Neural progenitor cell (in vitro differentiated cells): ENCODE measurements around the gene TMEM240. TPM values are rescaled to one million over a fixed set of nuclear protein-coding genes. Genes with fewer than 3 reads are reported as not detected.

Source experiments
- DNase-seq: peaks from one replicate; pipeline ENCODE4 v3.0.0-alpha.2; 2016; ENCODE audit warnings: low spot score
- H2AFZ ChIP-seq: fragments of 200-600 bp; sonication (generic); replicated peaks from 2 replicates; pipeline ENCODE4 v1.6.1; 2016; ENCODE audit warnings: antibody characterized with exemption
- H3F3A ChIP-seq: fragments of 200-600 bp; sonication (generic); 2 replicates; pipeline ENCODE4 v1.6.1; 2016; ENCODE audit warnings: antibody characterized with exemption, low read depth
- H3K27ac ChIP-seq: fragments of 200-600 bp; sonication (generic); 2 replicates; pipeline ENCODE4 v1.5.1; 2016; ENCODE audit warnings: mild to moderate bottlenecking
- H3K27me3 ChIP-seq: fragments of 200-600 bp; sonication (generic); 2 replicates; pipeline ENCODE4 v1.6.1; 2016; ENCODE audit warnings: mild to moderate bottlenecking, moderate library complexity
- H3K36me3 ChIP-seq: fragments of 200-600 bp; sonication (generic); 2 replicates; pipeline ENCODE4 v1.5.1; 2016
- H3K4me1 ChIP-seq: fragments of 200-600 bp; sonication (generic); 2 replicates; pipeline ENCODE4 v1.6.1; 2016; ENCODE audit warnings: mixed run types
- H3K4me2 ChIP-seq: fragments of 200-600 bp; sonication (generic); 2 replicates; pipeline ENCODE4 v1.6.1; 2016
- H3K4me3 ChIP-seq: fragments of 200-600 bp; sonication (generic); 2 replicates; pipeline ENCODE4 v1.5.1; 2016
- H3K79me2 ChIP-seq: fragments of 200-600 bp; sonication (generic); 2 replicates; pipeline ENCODE4 v1.6.1; 2016; ENCODE audit warnings: low read depth
- H3K9ac ChIP-seq: fragments of 200-600 bp; sonication (generic); 2 replicates; pipeline ENCODE4 v1.6.1; 2016
- H3K9me3 ChIP-seq: fragments of 200-600 bp; sonication (generic); 2 replicates; pipeline ENCODE4 v1.5.1; 2016; ENCODE audit warnings: low read depth
- H4K20me1 ChIP-seq: fragments of 200-600 bp; sonication (generic); 2 replicates; pipeline ENCODE4 v1.6.1; 2016; ENCODE audit warnings: low read depth
- H3K27ac Mint-ChIP-seq: 3 replicates; pipeline ENCODE4 v1.8.0; 2021; ENCODE audit warnings: mixed read lengths
- H3K27me3 Mint-ChIP-seq: 2 replicates; pipeline ENCODE4 v1.8.0; 2022; ENCODE audit warnings: low read depth, mild to moderate bottlenecking, inconsistent platforms, moderate library complexity, mixed read lengths; ENCODE audit not compliant: insufficient read depth
- H3K36me3 Mint-ChIP-seq: 3 replicates; pipeline ENCODE4 v1.8.0; 2021; ENCODE audit warnings: mixed read lengths
- H3K4me1 Mint-ChIP-seq: 3 replicates; pipeline ENCODE4 v1.8.0; 2021; ENCODE audit warnings: mixed read lengths
- H3K4me3 Mint-ChIP-seq: 3 replicates; pipeline ENCODE4 v1.8.0; 2021; ENCODE audit warnings: mild to moderate bottlenecking, moderate library complexity, mixed read lengths
- H3K9me3 Mint-ChIP-seq: 3 replicates; pipeline ENCODE4 v1.8.0; 2020; ENCODE audit warnings: mixed read lengths
- CTCF ChIP-seq: fragments of 200-600 bp; sonication (generic); IDR thresholded peaks from 2 replicates; pipeline ENCODE4 v1.5.1; 2017; ENCODE audit warnings: antibody characterized with exemption, mild to moderate bottlenecking
- EZH2 ChIP-seq: fragments of 200-600 bp; sonication (generic); IDR thresholded peaks from 2 replicates; pipeline ENCODE4 v1.6.1; 2017; ENCODE audit warnings: antibody characterized with exemption, mild to moderate bottlenecking, moderate library complexity
- EZH2phosphoT487 ChIP-seq: fragments of 200-600 bp; sonication (generic); IDR thresholded peaks from 2 replicates; pipeline ENCODE4 v1.6.1; 2017; ENCODE audit warnings: antibody characterized with exemption
- total RNA-seq: library from RNA; depleted of rRNA; stranded (reverse); fragments of >200 nt; gene quantifications from 2 replicates; pipeline ENCODE4 v1.2.3, GENCODE V29; 2015; ENCODE audit warnings: low replicate concordance

The TMEM240 gene
- total RNA-seq, 1 donor from 2014 or later = 8.0 TPM

GRCh38 chr1:1538989-1539309 lies 1.5 kb downstream of the TMEM240 start:
- Histone ChIP-seq H3K4me3 (peak overlapping the region; percentile 59), H3F3A (peaks cover 25% of the 10 kb centered on the region), H3K27ac (no peak overlapping the region), H4K20me1 (peaks cover 38% of the 10 kb centered on the region), H2AFZ (no peak overlapping the region), H3K9ac (no peak overlapping the region), H3K36me3 (no peaks in the 10 kb centered on the region), H3K4me2 (peak overlapping the region; percentile 94), H3K9me3 (no peaks in the 10 kb centered on the region), H3K4me1 (peaks cover 5% of the 10 kb centered on the region), H3K27me3 (no peaks in the 10 kb centered on the region), H3K79me2 (peaks cover 5% of the 10 kb centered on the region)
- Mint-ChIP-seq H3K4me3 (peak overlapping the region; percentile 86), H3K27ac (no peak overlapping the region), H3K9me3 (no peaks in the 10 kb centered on the region), H3K27me3 (peaks cover 2% of the 10 kb centered on the region), H3K4me1 (peaks cover 11% of the 10 kb centered on the region), H3K36me3 (peaks cover 11% of the 10 kb centered on the region)
- DNase-seq = no peak
- TF ChIP-seq EZH2phosphoT487 (no peak), CTCF (no peak), EZH2 (no peak)

GRCh38 chr1:1538334-1538733 lies 2.1 kb downstream of the TMEM240 start:
- peaks cover 11% of the 10 kb centered on the region for H3K4me1 Mint-ChIP-seq
- no peak for DNase-seq
- H3K27me3 Mint-ChIP-seq = peaks cover 2% of the 10 kb centered on the region
- Histone ChIP-seq H4K20me1 (peaks cover 38% of the 10 kb centered on the region), H3K27me3 (no peaks in the 10 kb centered on the region), H3K27ac (no peak overlapping the region), H3K4me2 (no peak overlapping the region), H3F3A (peaks cover 25% of the 10 kb centered on the region), H2AFZ (no peak overlapping the region), H3K4me1 (peaks cover 5% of the 10 kb centered on the region), H3K9me3 (no peaks in the 10 kb centered on the region), H3K4me3 (no peak overlapping the region), H3K79me2 (peaks cover 5% of the 10 kb centered on the region), H3K36me3 (no peaks in the 10 kb centered on the region), H3K9ac (no peak overlapping the region)
- peaks cover 11% of the 10 kb centered on the region for H3K36me3 Mint-ChIP-seq
- H3K9me3 Mint-ChIP-seq = no peaks in the 10 kb centered on the region
- H3K27ac Mint-ChIP-seq = no peak overlapping the region
- H3K4me3 Mint-ChIP-seq = peak overlapping the region; percentile 79
- no peak for TF ChIP-seq EZH2phosphoT487
- TF ChIP-seq CTCF = no peak
- no peak for TF ChIP-seq EZH2

GRCh38 chr1:1537626-1538250 lies 2.7 kb downstream of the TMEM240 start:
- Mint-ChIP-seq H3K4me3 (peak overlapping the region; percentile 59), H3K4me1 (peaks cover 11% of the 10 kb centered on the region), H3K27me3 (peaks cover 2% of the 10 kb centered on the region), H3K9me3 (no peaks in the 10 kb centered on the region), H3K27ac (no peak overlapping the region), H3K36me3 (peaks cover 11% of the 10 kb centered on the region)
- H3K27me3 ChIP-seq = no peaks in the 10 kb centered on the region
- H3K27ac ChIP-seq = no peak overlapping the region
- H3K4me1 ChIP-seq = peaks cover 5% of the 10 kb centered on the region
- H3F3A ChIP-seq = peaks cover 25% of the 10 kb centered on the region
- no peaks in the 10 kb centered on the region for H3K9me3 ChIP-seq
- no peak overlapping the region for H3K4me3 ChIP-seq
- H3K36me3 ChIP-seq = no peaks in the 10 kb centered on the region
- H3K9ac ChIP-seq = no peak overlapping the region
- H3K79me2 ChIP-seq = peaks cover 5% of the 10 kb centered on the region
- H3K4me2 ChIP-seq = no peak overlapping the region
- peaks cover 38% of the 10 kb centered on the region for H4K20me1 ChIP-seq
- no peak for DNase-seq
- no peak overlapping the region for H2AFZ ChIP-seq
- TF ChIP-seq CTCF = no peak
- no peak for TF ChIP-seq EZH2phosphoT487
- no peak for TF ChIP-seq EZH2
